D721Med (cell line): ENCODE measurements around the gene OR1Q1.

Source experiments
- DNase-seq: peaks from one replicate; pipeline ENCODE4 v3.0.0; 2011; ENCODE audit warnings: low spot score; ENCODE audit not compliant: insufficient read length
- FAIRE-seq: peaks from 2 replicates; lab custom pipeline; 2011; peaks lifted over from hg19 to GRCh38; lab: Jason Lieb, UNC
- TF ChIP-seq, protein P1 (sequence below): IDR thresholded peaks from 2 replicates; pipeline ENCODE4 v1.5.1; 2012; ENCODE audit warnings: mild to moderate bottlenecking, control low read depth; ENCODE audit not compliant: insufficient read depth; ENCODE audit errors: missing control alignments

Gene OR1Q1

DNA sequence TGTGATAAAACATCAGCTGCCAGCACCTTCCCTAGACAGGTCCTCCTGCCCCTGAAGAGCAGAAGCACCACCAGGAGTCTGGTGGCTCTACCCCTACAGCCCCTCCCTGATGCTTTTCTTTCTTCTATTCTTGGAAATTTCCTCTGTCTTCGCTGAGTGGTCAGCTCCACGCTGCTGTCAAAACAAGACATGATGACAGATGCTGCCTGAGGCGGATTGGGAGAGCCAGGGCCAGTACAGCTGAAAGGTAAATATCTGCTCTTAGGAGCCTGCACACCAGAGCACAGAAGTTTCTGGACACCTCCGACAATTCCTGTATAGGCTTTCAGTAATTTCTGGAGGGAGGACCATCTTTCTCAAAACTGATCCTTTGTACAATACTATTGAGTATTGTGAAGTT, 4.7 kb upstream of the OR1Q1 start:
- TF ChIP-seq, protein P1, sequence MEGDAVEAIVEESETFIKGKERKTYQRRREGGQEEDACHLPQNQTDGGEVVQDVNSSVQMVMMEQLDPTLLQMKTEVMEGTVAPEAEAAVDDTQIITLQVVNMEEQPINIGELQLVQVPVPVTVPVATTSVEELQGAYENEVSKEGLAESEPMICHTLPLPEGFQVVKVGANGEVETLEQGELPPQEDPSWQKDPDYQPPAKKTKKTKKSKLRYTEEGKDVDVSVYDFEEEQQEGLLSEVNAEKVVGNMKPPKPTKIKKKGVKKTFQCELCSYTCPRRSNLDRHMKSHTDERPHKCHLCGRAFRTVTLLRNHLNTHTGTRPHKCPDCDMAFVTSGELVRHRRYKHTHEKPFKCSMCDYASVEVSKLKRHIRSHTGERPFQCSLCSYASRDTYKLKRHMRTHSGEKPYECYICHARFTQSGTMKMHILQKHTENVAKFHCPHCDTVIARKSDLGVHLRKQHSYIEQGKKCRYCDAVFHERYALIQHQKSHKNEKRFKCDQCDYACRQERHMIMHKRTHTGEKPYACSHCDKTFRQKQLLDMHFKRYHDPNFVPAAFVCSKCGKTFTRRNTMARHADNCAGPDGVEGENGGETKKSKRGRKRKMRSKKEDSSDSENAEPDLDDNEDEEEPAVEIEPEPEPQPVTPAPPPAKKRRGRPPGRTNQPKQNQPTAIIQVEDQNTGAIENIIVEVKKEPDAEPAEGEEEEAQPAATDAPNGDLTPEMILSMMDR = no peak
- no peak for DNase-seq
- FAIRE-seq = no peak

DNA sequence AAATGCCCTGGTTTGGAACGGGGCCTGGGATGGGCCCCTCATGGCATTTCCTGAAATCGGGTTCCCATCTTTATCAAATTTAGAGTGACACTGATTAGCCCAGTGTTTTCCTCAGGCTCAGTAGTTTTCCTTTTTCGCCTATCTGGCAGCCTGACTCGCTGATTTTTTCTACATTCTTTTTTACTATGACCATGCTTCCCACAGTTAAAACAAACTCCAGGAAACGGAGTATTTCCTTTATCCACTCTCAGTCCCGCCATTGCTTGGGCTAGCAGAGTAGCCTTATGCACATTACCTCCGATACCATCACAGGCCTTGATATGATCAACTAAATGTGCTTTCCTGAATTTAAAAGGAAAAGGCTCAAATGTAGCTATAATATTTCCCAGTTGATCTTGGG, 5.5 kb downstream of the OR1Q1 start:
- TF ChIP-seq, protein P1 = no peak
- DNase-seq (no peak), FAIRE-seq (no peak)

DNA sequence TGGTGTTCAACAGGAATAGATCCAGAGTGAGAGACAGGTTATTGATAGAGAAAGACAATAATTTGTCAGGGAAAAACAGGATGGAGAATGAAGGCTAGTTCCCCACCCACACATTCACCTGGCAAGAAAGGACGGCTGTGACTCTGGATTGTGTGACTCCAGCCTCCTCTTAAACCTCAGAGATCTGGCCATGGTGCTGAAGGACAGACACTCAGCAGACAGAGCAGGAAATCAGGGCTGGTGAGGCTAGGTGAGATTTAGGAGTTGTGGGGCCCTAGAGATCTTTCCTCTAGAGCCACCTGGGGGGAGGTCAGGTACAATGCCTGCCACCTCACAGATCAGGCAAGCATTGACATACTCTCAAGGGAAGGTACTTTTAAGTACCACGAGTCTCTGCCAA, 27.7 kb downstream of the OR1Q1 start:
- TF ChIP-seq, protein P1 = no peak
- FAIRE-seq = no peak
- no peak for DNase-seq

DNA sequence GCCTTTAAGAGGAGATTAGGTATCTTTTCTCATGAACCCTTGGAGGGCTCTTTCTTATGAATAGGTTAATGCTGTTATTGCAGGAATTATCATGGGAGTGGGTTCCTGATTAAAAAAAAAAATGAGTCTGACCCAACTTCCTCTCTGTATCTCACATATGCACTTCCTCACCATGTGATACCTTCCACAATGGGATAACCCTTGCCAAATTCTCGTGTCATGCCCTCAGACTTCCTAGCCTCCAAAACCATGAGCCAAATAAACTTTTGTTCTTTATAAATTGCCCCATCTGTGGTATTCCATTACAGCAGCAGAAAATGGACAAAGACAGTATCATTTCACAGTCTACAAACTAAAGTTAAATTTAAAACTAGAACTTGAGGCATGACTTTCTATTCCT, 41.8 kb downstream of the OR1Q1 start:
- DNase-seq (no peak), FAIRE-seq (no peak)
- TF ChIP-seq, protein P1 = no peak

DNA sequence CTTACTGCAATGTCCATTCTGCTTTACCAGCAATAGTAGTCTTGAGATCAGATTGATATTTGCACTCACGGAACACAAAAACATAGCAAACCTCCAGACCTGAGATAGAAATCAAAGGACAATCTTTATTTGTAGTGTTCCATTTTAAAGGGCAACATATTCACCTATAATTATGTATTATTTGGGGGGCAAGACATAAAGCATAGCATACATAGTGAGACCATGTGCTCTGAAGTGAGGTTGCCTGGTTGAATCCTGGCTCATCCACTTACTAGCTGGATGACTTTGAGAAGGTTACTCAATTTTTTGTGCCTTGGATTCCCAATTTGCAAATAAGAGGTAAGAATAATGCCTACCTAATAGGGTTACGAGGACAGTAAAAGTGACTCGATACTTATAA, 43.0 kb downstream of the OR1Q1 start, which contains the start of gene OR1B1:
Gene OR1B1, minus strand, starts transcription at position 101 of the 400 bp plus-strand sequence.
- TF ChIP-seq, protein P1 = no peak
- no peak for DNase-seq
- no peak for FAIRE-seq

GRCh38 chr9:122661416-122661815, 46.9 kb downstream of the OR1Q1 start, which contains the start of gene OR1L1:
OR1L1 (plus strand) TSS chr9:122661716; CDS start chr9:122661716, 0 bp downstream.
- DNase-seq (no peak), FAIRE-seq (no peak)
- TF ChIP-seq, protein P1 = no peak
